Activated naive CD4-positive, alpha-beta T cell treated with anti-CD3 and anti-CD28 coated beads for 36 hours (primary cell): ENCODE results near the gene SRRM4. TPM values are rescaled to one million over a fixed set of nuclear protein-coding genes. Genes with fewer than 3 reads are reported as not detected.
"Not testable (repeated sequence)": the region's sequence is repeated elsewhere in the genome, so short reads cannot be mapped to it uniquely, and the experiment has no call there.

ENCODE experiments used
- CTCF ChIA-PET: fragments of 350-600 bp; sonication (Branson Sonifier 250); formaldehyde crosslinking; loops from one replicate; lab custom pipeline; 2021; ENCODE audit warnings: antibody characterized with exemption; lab: Charles Lee
- DNase-seq: peaks from one replicate; pipeline ENCODE4 v3.0.0-alpha.2; 2020
- H3K27ac Mint-ChIP-seq: one replicate; pipeline ENCODE4 v1.8.0; 2021; ENCODE audit warnings: mild to moderate bottlenecking, mixed read lengths
- H3K27me3 Mint-ChIP-seq: one replicate; pipeline ENCODE4 v1.8.0; 2021; ENCODE audit warnings: low read depth, mixed read lengths
- H3K36me3 Mint-ChIP-seq: one replicate; pipeline ENCODE4 v1.8.0; 2021; ENCODE audit warnings: low read depth, mixed read lengths
- H3K4me1 Mint-ChIP-seq: one replicate; pipeline ENCODE4 v1.8.0; 2021; ENCODE audit warnings: low read depth, mixed read lengths
- H3K4me3 Mint-ChIP-seq: one replicate; pipeline ENCODE4 v1.8.0; 2021; ENCODE audit warnings: mild to moderate bottlenecking, moderate library complexity, mixed read lengths
- H3K9me3 Mint-ChIP-seq: one replicate; pipeline ENCODE4 v1.8.0; 2021; ENCODE audit warnings: mixed read lengths
- intact Hi-C: fragments of 100-400 bp; cut with micrococcal nuclease; formaldehyde crosslinking; loops from one replicate; pipeline ENCODE4 v1.15.1; 2023
- total RNA-seq, 2 experiments: library from RNA; stranded (reverse); gene quantifications; one replicate each; pipeline ENCODE4 v1.2.3, GENCODE V29; 2021

Gene SRRM4
- total RNA-seq, 2 experiments from 2014 or later, result not detected

- intact Hi-C loops, result no loop called here
- no peak overlapping the region for H3K27ac Mint-ChIP-seq
- H3K4me3 Mint-ChIP-seq, result no peak overlapping the region
- H3K4me1 Mint-ChIP-seq, result no peaks in the 10 kb centered on the region
- CTCF ChIA-PET, result no interaction called here
- H3K36me3 Mint-ChIP-seq, result no peaks in the 10 kb centered on the region
- H3K27me3 Mint-ChIP-seq, result peaks cover 2% of the 10 kb centered on the region
- no peak for DNase-seq
- no peaks in the 10 kb centered on the region for H3K9me3 Mint-ChIP-seq
Measured at GRCh38 chr12:119082496-119082895, 101.2 kb downstream of the SRRM4 start.

DNA sequence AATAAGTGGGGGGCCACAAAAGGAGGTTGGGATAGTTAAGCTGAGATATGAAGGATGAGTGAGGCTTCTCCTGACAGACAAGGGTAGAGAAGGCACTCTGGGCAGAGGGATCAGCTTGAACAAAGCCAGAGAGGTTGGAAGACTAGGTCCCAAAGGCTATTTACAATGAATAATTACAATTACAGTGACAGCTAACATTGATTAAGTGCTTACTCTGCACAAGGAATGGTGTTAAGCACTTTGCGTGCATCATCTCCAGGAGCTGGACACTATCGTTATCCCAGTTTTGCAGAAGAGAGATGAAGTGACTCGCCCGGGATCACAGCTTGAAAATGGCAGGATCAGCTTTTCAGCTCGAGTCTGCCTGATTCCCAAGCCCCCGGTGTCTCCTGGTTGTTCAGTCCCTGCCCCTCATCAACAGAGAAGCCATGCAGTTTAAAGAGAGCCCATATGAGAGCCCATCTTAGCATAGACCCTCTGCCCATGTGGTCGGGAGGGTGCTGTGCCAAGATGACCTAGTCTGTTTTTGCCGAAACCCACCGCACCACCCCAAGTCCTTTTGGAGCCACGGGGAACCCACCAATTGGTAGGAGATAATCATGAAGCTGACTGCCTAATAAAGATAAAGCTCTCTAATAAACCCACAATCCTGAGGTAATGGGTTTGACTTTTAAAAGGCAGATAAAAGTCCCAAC is 107.5 kb downstream of the SRRM4 start:
- Mint-ChIP-seq H3K9me3 (no peaks in the 10 kb centered on the region), H3K4me1 (no peaks in the 10 kb centered on the region), H3K4me3 (no peak overlapping the region), H3K27ac (no peak overlapping the region), H3K27me3 (peaks cover 2% of the 10 kb centered on the region), H3K36me3 (no peaks in the 10 kb centered on the region)
- intact Hi-C loops, result no loop called here
- no peak for DNase-seq
- CTCF ChIA-PET, result no interaction called here

DNA sequence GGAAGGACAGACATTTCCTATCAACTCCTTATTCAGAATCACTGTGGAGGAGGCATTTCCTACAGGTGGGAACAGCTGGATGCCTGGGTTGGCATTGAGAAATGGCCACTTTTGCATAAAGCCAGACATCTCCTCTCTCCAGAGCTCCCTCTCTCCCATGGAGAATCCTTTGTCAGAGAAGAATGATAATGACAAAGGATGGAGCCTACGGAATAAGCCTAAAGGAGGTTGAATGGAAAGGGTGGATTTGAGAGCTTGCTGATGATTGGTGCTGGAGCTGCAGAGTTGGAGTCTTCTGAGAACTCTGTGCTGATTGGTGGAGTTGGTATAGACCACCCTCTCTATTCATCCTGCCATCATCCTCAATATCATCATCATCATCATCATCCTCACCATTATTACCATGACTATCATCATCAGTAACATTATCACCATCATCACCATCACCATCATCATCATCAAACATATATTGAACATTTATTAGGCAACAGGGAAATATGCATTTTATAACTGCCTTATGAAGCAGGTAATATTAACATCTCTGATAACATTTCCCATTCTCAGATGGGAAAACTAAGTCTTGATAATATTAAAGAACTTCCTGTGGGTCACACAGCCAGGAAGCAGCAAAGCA is 108.2 kb downstream of the SRRM4 start:
- intact Hi-C loops, result no loop called here

DNA sequence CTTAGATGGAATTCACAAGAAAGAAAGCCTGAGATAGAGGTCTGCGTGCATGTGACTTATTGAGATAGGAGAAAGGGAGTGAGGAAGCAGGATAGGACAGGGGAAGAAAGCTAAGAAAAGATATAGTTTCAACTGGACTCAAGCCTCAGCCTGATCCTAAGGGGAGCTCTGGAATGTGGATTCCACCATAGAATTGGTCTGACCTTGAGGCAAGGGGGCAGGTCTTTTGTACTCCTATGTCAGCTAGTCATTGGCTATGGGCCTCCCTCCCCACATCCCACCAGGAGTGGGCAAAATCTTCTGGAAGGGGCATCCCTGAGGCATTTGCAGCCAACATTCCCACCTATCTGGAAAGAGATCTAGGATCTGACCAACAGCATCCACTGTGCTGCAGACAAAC is 108.9 kb downstream of the SRRM4 start:
- CTCF ChIA-PET, result no interaction called here
- no peaks in the 10 kb centered on the region for H3K4me1 Mint-ChIP-seq
- DNase-seq, result no peak
- no peaks in the 10 kb centered on the region for H3K27me3 Mint-ChIP-seq
- no peaks in the 10 kb centered on the region for H3K9me3 Mint-ChIP-seq
- no peak overlapping the region for H3K27ac Mint-ChIP-seq
- no peak overlapping the region for H3K4me3 Mint-ChIP-seq
- no peaks in the 10 kb centered on the region for H3K36me3 Mint-ChIP-seq
- intact Hi-C loops, result no loop called here

More for the DNA sequence above, 108.2 kb downstream of the SRRM4 start:
- no peak overlapping the region for H3K27ac Mint-ChIP-seq
- no peak overlapping the region for H3K4me3 Mint-ChIP-seq
- peaks cover 2% of the 10 kb centered on the region for H3K27me3 Mint-ChIP-seq
- no peaks in the 10 kb centered on the region for H3K9me3 Mint-ChIP-seq
- DNase-seq, result no peak
- CTCF ChIA-PET, result no interaction called here
- H3K4me1 Mint-ChIP-seq, result no peaks in the 10 kb centered on the region
- no peaks in the 10 kb centered on the region for H3K36me3 Mint-ChIP-seq

DNA sequence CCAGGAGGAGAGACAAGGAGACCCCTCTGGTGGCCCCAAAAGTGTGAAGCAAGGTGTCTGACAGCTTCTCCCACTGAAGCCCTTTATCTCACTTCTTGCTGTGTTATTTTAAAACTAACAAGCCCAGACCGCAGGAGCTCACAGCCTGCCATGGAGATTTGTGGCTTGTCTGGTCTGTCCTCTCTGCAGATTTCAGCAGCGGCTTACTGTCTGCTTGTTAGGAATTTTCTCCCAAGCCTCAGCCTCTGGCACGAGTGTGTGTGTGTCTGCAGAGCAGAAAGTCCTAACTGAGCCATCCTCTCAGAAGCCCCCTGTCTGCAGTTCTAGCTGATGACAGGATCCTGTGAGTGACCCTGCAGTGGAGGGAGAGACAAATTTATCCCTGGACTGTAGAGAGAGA is 109.5 kb downstream of the SRRM4 start:
- no peaks in the 10 kb centered on the region for H3K4me1 Mint-ChIP-seq
- no peaks in the 10 kb centered on the region for H3K27me3 Mint-ChIP-seq
- intact Hi-C loops, result no loop called here
- CTCF ChIA-PET, result interaction anchor here (0.6 kb wide), 1 partner anchor 27 kb away, joined by 3 read pairs; no protein-coding TSS in a partner anchor
- no peaks in the 10 kb centered on the region for H3K9me3 Mint-ChIP-seq
- no peak overlapping the region for H3K27ac Mint-ChIP-seq
- H3K36me3 Mint-ChIP-seq, result no peaks in the 10 kb centered on the region
- no peak for DNase-seq
- H3K4me3 Mint-ChIP-seq, result no peak overlapping the region

DNA sequence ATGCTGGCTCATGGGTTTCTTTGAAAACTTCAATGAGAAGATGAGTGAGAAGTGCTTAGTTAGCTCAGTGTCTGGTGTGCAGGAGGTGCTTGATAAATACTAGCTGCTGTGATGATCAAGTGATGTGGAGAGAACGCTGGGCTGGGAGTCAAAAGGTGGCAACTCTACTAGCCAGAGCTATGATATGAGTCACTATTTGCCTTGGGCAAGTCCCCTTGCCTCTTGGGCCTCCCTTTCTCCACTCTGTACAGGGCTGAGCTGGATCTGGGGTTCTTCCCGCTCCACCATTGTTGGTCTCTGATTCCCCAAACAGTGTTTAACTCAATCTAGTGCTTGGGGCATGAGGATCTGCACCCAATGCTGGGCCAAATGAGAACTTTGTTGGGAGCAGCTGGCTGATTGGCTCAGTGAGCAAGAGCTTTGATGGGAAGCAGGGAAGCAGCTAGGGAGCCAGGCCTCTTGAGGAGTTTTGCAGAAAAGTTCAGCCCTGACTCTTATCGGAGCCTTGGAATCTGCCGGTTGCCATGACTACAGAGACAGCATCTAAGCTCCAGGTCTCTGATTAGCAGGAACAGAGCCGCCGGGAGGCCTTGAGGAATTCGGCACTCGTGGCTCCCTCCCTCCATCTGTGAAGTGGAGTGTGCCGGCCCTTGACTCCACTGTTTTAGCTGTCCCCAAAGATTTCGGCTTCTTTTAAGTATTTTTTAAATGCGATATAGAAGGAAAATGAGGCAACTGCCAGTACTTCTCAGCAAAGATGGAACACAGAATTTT is 115.3 kb downstream of the SRRM4 start:
- H3K9me3 Mint-ChIP-seq, result peaks cover 19% of the 10 kb centered on the region
- intact Hi-C loops, result no loop called here
- no peaks in the 10 kb centered on the region for H3K36me3 Mint-ChIP-seq
- CTCF ChIA-PET, result no interaction called here
- no peak overlapping the region for H3K27ac Mint-ChIP-seq
- H3K4me3 Mint-ChIP-seq, result no peak overlapping the region
- H3K4me1 Mint-ChIP-seq, result no peaks in the 10 kb centered on the region
- no peak for DNase-seq
- peaks cover 2% of the 10 kb centered on the region for H3K27me3 Mint-ChIP-seq

DNA sequence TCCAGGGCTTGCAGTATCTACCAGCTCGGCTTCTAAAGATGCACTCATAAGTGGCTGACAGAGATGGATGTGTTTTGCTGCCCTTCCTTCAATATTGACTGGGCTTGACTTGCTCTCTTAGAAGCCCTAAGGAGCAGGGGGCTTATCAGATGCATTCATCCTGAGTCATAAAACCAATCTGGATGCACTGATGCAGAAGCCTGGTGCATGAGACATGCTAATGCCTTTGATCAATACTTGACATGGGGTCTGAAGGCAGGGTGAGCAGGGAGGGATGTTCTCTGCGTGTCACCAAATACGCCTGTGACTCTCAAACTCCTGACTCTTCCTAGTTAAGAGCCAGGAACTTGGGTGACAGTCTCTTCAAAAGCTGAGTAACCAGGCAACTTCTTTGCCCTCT is 119.6 kb downstream of the SRRM4 start:
- no peak overlapping the region for H3K27ac Mint-ChIP-seq
- H3K4me1 Mint-ChIP-seq, result no peaks in the 10 kb centered on the region
- no peak for DNase-seq
- peaks cover 23% of the 10 kb centered on the region for H3K9me3 Mint-ChIP-seq
- no peak overlapping the region for H3K4me3 Mint-ChIP-seq
- H3K36me3 Mint-ChIP-seq, result no peaks in the 10 kb centered on the region
- CTCF ChIA-PET, result no interaction called here
- intact Hi-C loops, result no loop called here
- H3K27me3 Mint-ChIP-seq, result peaks cover 2% of the 10 kb centered on the region

DNA sequence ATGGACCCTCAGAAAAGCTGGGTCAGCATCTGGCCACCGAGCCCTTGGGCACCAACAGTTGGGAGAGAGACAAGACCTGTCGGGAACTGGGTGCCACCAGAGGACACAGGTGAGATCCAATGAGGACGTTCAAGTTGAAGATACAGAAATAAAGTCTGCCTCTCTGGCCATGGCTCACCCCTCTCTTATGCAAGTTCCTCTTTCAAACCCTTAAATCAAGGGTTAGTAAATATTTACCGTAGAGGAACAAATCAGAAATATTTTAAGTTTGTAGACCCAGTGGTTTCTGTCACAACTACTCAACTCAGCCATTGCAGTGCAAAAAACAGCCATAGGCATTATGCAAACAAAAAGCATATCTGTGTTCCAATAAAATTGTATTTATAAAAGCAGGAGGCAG is 120.9 kb downstream of the SRRM4 start:
- H3K36me3 Mint-ChIP-seq, result no peaks in the 10 kb centered on the region
- no peak overlapping the region for H3K27ac Mint-ChIP-seq
- DNase-seq, result no peak
- H3K27me3 Mint-ChIP-seq, result no peaks in the 10 kb centered on the region
- CTCF ChIA-PET, result no interaction called here
- H3K9me3 Mint-ChIP-seq, result peaks cover 23% of the 10 kb centered on the region
- H3K4me3 Mint-ChIP-seq, result no peak overlapping the region
- intact Hi-C loops, result no loop called here
- H3K4me1 Mint-ChIP-seq, result no peaks in the 10 kb centered on the region

- no peak overlapping the region for H3K27ac Mint-ChIP-seq
Measured at GRCh38 chr12:119102714-119103113, 121.4 kb downstream of the SRRM4 start.

GRCh38 chr12:119104969-119105368 is 123.6 kb downstream of the SRRM4 start:
- H3K4me3 Mint-ChIP-seq, DNase-seq, CTCF ChIA-PET, H3K27me3 Mint-ChIP-seq, H3K9me3 Mint-ChIP-seq, H3K36me3 Mint-ChIP-seq, intact Hi-C loops, H3K4me1 Mint-ChIP-seq, H3K27ac Mint-ChIP-seq: not testable (repeated sequence)

More at GRCh38 chr12:119102714-119103113, 121.4 kb downstream of the SRRM4 start:
- no peak overlapping the region for H3K4me3 Mint-ChIP-seq
- H3K4me1 Mint-ChIP-seq, result no peaks in the 10 kb centered on the region
- H3K9me3 Mint-ChIP-seq, result peaks cover 20% of the 10 kb centered on the region
- H3K27me3 Mint-ChIP-seq, result no peaks in the 10 kb centered on the region
- CTCF ChIA-PET, result no interaction called here
- intact Hi-C loops, result no loop called here
- no peak for DNase-seq
- no peaks in the 10 kb centered on the region for H3K36me3 Mint-ChIP-seq

DNA sequence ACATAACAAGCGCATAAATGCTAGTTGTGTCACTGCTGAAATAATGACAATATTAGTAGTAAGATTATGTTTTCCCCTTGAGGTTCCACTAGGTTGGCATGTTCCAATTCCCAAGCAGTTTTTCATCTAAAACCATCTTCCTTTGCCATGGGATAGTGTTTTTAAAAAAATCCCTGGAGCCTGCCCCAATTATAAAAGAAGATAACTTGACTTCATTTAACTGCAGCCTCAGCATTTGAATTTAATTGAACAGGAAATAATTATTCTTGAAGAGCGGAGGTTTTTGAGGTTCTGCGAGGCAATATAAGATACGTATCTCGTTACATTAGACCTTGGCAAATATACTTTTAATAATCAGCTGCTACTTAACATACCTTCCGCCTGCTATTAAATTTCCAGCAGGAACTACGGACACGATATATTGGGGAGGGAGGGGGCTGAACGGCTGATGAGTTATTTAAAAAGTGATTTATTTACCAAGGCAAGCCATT is 132.2 kb downstream of the SRRM4 start:
- DNase-seq, result no peak
- intact Hi-C loops, result loop anchor here (10.0 kb wide), 1 partner anchor 431 kb away; no protein-coding TSS in a partner anchor
- H3K4me1 Mint-ChIP-seq, result no peaks in the 10 kb centered on the region
- CTCF ChIA-PET, result no interaction called here
- H3K36me3 Mint-ChIP-seq, result no peaks in the 10 kb centered on the region
- H3K27ac Mint-ChIP-seq, result no peak overlapping the region
- H3K4me3 Mint-ChIP-seq, result no peak overlapping the region
- peaks cover 2% of the 10 kb centered on the region for H3K9me3 Mint-ChIP-seq
- H3K27me3 Mint-ChIP-seq, result peaks cover 6% of the 10 kb centered on the region

GRCh38 chr12:119114294-119114693 is 133.0 kb downstream of the SRRM4 start:
- H3K9me3 Mint-ChIP-seq, result peaks cover 2% of the 10 kb centered on the region
- no peak overlapping the region for H3K4me3 Mint-ChIP-seq
- CTCF ChIA-PET, result interaction anchor here (1.0 to 1.1 kb wide), 2 partner anchors 19 to 22 kb away, joined by 3 read pairs; no protein-coding TSS in a partner anchor
- no peaks in the 10 kb centered on the region for H3K36me3 Mint-ChIP-seq
- H3K27me3 Mint-ChIP-seq, result peaks cover 6% of the 10 kb centered on the region
- no peak overlapping the region for H3K27ac Mint-ChIP-seq
- no peaks in the 10 kb centered on the region for H3K4me1 Mint-ChIP-seq
- DNase-seq, result no peak
- intact Hi-C loops, result loop anchor here (10.0 kb wide), 1 partner anchor 431 kb away; no protein-coding TSS in a partner anchor
